Astrocyte of the cerebellum (primary cell): ENCODE measurements around the gene COX6A1.

ENCODE experiments used
- DNase-seq: peaks from one replicate; pipeline ENCODE4 v3.0.0-alpha.2; 2011; ENCODE audit warnings: low read depth
- H3K4me3 ChIP-seq: 2 replicates; pipeline ENCODE4 v1.5.1; 2011; ENCODE audit warnings: mild to moderate bottlenecking, low read depth, low read length, moderate library complexity
- in situ Hi-C: cut with HindIII; loops from 2 replicates; pipeline ENCODE4 v1.10.0; 2017; ENCODE audit warnings: low sequenced_read_pairs
- TF ChIP-seq, protein P1 (sequence below): IDR thresholded peaks from 2 replicates; pipeline ENCODE4 v1.5.1; 2012; ENCODE audit warnings: low read length, low read depth, moderate library complexity, mild to moderate bottlenecking; ENCODE audit errors: missing control alignments

The COX6A1 gene

DNA sequence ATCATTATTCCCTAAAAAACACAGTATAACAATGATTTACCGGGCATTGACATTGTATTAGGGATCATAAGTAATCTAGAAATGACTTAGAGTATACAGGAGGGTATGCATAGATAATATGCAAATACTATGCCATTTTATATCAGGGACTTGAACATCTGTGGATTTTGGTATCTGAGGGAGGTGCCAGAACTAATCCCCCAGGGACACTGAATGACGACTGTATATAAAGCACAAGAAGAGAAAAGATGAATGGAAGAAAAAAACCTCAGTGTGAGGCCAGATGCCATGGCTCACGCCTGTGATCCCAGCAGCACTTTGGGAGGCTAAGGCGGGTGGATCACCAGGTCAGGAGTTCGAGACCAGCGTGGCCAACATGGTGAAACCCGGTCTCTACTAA lies 25.5 kb upstream of the COX6A1 start:
- in situ Hi-C loops = no loop called here
- TF ChIP-seq, protein P1, sequence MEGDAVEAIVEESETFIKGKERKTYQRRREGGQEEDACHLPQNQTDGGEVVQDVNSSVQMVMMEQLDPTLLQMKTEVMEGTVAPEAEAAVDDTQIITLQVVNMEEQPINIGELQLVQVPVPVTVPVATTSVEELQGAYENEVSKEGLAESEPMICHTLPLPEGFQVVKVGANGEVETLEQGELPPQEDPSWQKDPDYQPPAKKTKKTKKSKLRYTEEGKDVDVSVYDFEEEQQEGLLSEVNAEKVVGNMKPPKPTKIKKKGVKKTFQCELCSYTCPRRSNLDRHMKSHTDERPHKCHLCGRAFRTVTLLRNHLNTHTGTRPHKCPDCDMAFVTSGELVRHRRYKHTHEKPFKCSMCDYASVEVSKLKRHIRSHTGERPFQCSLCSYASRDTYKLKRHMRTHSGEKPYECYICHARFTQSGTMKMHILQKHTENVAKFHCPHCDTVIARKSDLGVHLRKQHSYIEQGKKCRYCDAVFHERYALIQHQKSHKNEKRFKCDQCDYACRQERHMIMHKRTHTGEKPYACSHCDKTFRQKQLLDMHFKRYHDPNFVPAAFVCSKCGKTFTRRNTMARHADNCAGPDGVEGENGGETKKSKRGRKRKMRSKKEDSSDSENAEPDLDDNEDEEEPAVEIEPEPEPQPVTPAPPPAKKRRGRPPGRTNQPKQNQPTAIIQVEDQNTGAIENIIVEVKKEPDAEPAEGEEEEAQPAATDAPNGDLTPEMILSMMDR = no peak
- DNase-seq = no peak
- H3K4me3 ChIP-seq = no peak overlapping the region

DNA sequence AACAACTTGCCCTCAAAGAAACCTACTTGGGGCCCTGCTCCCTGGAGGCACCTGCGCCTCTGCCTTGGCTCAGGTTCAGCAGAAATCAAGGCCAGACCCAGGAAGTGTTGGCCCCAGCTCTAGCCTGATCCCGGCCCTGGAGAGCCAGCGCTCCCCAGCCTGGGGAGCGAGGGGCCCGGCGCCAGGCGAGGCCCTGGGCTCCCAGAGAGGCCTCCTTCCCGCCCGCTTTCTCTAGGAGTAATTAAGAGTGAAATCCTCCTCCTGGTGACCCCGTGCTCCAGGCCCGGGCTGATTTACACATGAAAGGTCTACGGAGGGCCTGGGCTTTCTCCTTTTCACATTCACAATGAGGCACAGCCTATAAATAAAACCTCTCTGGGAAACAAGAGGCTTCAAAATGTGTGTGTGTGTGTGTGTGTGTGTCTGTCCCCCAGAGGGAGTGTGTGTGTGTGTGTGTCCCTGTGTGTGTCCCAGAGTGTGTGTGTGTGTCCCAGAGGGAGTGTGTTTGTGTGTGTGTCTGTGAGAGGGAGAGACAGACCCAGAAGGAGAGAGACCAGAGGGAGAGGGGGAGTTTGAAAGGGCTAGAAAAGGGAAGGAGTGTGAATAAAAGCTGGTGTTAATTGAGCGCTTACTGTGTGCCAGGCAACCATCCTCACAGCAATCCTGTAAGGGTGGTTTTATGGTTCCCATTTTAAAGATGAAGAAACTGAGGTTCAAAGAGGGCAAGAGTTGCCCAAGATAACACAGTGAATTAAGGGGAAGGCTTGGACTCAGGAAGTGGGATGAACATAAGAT lies 23.8 kb upstream of the COX6A1 start:
- TF ChIP-seq, protein P1 = no peak
- DNase-seq = no peak
- no peak overlapping the region for H3K4me3 ChIP-seq
- in situ Hi-C loops = no loop called here

DNA sequence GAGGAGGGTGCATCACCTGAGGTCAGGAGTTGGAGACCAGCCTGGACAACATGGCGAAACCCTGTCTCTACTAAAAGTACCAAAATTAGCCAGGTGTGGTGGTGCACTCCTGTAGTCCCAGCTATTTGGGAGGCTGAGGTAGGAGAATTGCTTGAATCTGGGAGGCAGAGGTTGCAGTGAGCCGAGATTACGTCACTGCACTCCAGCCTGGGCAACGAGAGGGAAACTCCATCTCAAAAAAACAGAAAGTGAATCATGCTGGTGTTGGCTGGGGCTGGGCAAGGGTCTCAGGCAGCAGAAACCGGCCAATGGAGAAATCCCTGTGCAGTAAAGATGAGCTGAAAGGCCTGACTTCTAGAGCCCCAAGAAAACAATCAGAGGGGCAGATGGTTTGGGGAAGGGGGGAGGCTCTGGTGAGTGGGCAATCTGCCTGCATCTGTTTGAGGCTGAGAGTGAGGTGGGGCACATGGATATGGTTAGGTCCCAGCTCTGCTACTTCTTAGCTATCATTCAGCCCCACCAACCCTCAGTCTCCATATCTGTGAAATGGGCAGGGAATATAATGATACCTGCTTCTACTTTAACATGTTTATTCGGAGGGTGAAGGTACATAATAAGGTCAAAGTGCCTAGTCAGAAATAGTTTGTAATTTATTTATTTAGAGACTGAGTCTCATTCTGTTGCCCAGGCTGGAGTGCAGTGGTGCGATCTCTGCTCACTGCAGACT lies 21.3 kb upstream of the COX6A1 start:
- TF ChIP-seq, protein P1 = no peak

DNA sequence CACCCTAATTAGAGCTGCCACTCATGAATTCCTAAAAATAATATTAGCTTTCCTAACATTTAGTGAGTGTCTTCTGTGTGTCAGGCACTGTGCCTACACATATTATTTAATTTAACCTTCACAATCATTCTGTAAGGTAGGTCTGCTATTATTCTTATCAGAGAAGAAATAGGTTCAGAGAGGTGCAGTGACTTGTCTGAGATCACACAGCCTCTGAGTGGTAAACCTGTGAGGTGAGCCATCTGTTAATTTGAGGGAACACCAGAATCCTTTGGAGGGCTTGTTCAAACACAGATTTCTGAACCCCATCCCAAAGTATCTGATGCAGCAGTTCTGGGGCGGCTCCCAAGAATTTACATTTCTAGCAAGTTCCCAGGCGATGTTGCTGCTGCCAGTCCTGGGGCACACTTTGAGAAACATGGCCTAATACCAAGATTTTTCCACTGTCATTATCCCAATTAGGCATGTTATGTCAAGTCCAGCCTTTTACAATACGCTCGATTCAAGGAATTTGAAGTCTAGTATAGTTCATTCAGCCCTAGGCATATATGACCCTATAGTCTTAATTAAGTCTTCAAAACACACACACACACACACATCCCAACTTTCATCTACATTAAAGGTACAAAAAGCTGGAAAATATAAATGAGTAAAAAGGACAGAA lies 19.9 kb upstream of the COX6A1 start:
- in situ Hi-C loops = no loop called here
- H3K4me3 ChIP-seq = no peak overlapping the region
- TF ChIP-seq, protein P1 = no peak
- no peak for DNase-seq

More for the DNA sequence above, 21.3 kb upstream of the COX6A1 start:
- no peak overlapping the region for H3K4me3 ChIP-seq
- in situ Hi-C loops = no loop called here
- DNase-seq = no peak

DNA sequence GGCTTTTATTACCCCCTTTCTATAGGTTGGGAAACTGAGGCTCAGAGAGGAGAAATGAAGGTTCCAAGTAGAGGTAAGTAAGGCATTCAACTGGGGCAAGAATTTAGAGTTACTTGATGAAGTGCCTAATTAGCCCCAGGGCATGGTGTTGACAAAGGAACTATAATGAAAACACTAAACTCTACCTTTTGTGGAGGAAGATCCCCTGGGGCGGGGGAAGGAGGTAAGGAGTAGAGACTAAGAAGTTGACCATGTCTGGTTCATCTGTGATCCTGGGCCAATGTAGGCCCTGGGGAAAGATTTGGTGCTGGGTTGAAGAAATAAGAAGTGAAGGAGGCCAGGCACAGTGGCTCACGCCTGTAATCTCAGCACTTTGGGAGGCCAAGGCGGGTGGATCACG lies 16.2 kb upstream of the COX6A1 start:
- in situ Hi-C loops = loop anchor here (5.0 kb wide), 1 partner anchor 49 kb away; no protein-coding TSS in a partner anchor
- H3K4me3 ChIP-seq = no peak overlapping the region
- TF ChIP-seq, protein P1 = no peak
- no peak for DNase-seq

DNA sequence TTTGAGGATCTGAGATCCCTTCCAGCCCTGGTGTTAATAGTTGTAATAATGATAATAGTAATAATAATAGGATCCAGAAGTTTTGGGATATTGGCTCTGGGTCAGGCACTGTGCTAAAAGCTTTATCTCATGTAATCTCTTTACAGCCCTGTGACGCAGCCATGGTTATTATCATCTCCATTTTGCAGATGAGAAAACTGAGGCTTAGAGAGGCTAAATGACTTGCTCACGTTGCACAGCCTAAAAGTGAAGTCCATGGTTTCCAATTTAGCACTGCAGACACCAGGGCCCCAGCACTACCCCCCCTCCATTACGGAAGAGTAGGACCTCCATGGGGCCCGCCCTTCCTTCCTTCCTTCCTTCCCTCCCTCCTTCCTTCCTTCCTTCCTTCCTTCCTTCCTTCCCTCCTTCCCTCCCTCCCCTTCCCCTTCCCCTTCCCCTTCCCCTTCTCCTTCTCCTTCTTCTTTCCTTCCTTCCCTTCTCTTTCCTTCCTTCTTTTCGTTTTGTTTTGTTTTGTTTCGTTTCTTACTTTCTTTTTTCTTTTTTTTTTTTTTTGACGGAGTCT lies 14.9 kb upstream of the COX6A1 start:
- DNase-seq = no peak
- in situ Hi-C loops = loop anchor here (5.0 kb wide), 1 partner anchor 51 kb away; no protein-coding TSS in a partner anchor
- TF ChIP-seq, protein P1 = no peak
- no peak overlapping the region for H3K4me3 ChIP-seq
